ENCODE measurements around the gene CTDSP1.

CTDSP1 gene

DNA sequence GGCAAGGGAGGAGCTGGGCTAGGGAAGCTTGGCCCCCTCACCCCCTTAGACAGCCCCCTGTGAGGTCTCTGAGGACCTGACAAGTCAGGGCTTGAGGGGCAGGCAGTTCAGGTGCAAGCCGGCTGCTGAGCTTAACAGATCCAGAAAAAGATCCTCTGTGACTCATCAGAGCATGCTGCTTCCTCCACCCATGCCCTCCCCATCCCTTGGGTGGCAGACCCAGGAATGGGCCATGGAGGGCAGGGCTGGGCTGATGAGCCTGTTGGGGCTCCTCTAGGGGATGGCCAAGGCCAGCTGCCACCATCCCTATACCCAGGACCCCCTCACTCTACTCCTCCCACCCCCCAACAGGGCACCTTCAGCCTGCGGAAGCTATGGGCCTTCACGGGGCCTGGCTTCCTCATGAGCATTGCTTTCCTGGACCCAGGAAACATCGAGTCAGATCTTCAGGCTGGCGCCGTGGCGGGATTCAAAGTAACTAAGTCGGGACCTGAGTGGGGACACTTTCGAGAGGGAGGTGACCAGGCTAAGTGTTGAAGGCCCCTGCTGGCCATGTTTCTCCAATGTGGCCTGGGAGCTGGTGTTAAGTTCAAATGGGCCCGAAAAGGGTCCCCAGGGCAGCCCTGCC, 15.7 kb upstream of the CTDSP1 start:
- H3K27ac ChIP-seq = no peak overlapping the region

DNA sequence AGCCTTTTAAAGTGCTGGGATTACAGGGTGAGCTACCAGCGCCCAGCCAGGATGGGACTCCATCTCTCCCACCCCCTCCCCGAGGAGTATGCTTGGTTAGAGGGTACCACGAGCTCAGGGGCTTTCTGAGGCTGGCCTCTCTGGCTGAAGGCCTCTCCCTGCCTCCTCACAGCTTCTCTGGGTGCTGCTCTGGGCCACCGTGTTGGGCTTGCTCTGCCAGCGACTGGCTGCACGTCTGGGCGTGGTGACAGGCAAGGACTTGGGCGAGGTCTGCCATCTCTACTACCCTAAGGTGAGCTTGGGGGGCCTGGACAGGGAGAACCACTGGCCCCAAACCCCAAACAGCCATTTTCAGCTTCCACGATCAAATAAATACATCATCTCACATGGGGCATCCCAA, 14.7 kb upstream of the CTDSP1 start:
- no peak overlapping the region for H3K27ac ChIP-seq
- TF ChIP-seq, protein P1, sequence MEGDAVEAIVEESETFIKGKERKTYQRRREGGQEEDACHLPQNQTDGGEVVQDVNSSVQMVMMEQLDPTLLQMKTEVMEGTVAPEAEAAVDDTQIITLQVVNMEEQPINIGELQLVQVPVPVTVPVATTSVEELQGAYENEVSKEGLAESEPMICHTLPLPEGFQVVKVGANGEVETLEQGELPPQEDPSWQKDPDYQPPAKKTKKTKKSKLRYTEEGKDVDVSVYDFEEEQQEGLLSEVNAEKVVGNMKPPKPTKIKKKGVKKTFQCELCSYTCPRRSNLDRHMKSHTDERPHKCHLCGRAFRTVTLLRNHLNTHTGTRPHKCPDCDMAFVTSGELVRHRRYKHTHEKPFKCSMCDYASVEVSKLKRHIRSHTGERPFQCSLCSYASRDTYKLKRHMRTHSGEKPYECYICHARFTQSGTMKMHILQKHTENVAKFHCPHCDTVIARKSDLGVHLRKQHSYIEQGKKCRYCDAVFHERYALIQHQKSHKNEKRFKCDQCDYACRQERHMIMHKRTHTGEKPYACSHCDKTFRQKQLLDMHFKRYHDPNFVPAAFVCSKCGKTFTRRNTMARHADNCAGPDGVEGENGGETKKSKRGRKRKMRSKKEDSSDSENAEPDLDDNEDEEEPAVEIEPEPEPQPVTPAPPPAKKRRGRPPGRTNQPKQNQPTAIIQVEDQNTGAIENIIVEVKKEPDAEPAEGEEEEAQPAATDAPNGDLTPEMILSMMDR (IDR thresholded peaks at IDR 0.05) = no peak
- no peak for TF ChIP-seq ZFX (IDR thresholded peaks at IDR 0.05; ENCODE audit: borderline replicate concordance)

More for the DNA sequence above, 15.7 kb upstream of the CTDSP1 start:
- no peak for TF ChIP-seq ZFX (IDR thresholded peaks at IDR 0.05; ENCODE audit: borderline replicate concordance)
- TF ChIP-seq, protein P1 (IDR thresholded peaks at IDR 0.05) = no peak

DNA sequence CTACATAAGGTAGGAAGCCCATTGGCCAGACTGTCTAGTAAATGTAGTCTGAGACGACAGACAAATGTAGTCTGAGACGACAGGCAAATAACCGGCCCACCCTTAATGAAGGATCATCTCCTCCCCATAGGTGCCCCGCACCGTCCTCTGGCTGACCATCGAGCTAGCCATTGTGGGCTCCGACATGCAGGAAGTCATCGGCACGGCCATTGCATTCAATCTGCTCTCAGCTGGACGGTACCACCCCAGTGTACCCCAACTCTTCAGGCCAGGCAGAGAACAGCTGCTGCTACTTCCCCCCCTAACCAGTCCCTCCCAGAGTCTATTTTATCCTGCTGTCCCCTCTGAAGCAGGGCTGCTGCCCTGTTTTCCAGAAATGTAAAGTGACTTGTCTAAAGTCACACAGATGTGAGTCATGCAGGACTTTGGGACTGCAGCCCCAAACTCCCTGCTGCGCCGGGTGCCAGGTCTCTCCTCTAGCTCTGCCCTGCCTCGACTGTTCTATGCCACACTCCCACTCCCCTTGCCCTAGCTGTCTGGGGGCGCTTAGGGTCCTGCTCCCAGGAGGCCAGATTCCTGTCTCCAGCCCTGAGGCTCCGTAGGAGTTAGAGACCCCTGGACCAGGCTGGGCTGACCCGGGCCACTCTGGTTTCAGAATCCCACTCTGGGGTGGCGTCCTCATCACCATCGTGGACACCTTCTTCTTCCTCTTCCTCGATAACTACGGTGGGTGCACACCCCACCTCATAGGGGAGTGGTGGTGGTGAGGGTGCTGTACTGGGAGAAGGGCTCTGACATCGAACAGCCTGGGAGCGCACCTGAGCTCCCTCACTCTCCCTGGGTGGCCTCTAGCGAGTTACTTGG, 12.9 kb upstream of the CTDSP1 start:
- TF ChIP-seq, protein P1 (IDR thresholded peaks at IDR 0.05) = no peak
- no peak for TF ChIP-seq ZFX (IDR thresholded peaks at IDR 0.05; ENCODE audit: borderline replicate concordance)
- H3K27ac ChIP-seq = peak overlapping the region; percentile 74

DNA sequence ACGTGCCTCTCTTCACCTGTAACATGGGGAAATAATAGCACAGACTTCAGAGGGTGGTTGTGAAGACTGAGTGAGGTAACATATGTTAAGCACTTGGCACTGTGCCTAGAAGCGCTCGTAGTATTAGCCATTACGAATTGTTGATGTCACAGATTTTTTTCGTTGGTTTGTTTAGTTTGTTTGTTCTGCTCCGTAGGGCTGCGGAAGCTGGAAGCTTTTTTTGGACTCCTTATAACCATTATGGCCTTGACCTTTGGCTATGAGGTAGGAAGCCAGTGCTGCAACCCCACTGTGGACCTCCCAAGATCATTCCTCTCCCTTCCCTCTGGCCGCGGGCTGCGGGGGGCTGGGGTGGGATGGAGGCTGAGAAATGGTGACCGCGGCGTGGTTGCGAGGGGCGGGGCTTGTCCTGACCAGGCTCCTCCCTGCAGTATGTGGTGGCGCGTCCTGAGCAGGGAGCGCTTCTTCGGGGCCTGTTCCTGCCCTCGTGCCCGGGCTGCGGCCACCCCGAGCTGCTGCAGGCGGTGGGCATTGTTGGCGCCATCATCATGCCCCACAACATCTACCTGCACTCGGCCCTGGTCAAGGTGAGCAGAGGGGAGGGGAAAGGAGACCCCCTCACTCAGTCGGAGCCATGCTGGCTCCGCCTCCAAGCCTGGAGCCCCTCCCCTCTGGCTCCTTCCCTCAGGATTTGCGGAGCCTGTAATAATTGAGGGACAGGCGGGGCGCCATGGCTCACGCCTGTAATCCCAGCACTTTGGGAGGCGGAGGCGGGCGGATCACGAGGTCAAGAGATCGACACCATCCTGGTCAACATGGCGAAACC, 12.1 kb upstream of the CTDSP1 start:
- H3K27ac ChIP-seq = peak overlapping the region; percentile 74

DNA sequence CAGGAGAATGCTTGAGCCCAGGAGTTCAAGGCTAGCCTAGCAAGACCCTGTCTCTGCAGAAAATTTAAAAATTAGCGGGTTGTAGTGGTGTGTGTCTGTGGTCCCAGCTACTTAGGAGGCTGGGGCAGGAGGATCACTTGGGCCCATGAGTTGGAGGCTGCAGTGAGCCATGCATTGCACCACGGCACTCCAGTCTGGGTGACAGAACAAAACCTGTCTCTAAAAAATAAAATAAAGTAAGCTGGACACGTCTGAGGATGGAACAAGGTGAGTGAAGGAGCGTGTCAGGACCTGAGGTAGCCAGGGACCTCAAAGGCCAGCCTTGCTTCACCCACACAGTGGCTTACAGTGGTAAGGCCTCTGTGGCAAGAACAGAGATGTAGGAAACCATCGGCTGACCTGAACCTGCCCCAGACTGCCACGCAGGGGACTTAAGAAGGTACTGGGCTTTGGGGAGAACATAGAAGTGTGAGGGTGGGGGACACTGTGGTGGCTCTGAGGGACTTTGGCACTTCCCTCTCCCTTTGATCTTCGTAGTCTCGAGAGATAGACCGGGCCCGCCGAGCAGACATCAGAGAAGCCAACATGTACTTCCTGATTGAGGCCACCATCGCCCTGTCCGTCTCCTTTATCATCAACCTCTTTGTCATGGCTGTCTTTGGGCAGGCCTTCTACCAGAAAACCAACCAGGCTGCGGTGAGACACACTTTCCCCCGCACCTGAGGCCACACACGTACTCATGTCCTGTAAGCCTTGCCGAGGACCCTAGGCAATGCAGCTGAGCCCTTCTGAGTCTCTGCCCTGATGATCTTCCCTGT, 10.1 kb upstream of the CTDSP1 start:
- H3K27ac ChIP-seq = no peak overlapping the region
- TF ChIP-seq, protein P1 (IDR thresholded peaks at IDR 0.05) = no peak
- TF ChIP-seq ZFX (IDR thresholded peaks at IDR 0.05; ENCODE audit: borderline replicate concordance) = no peak

More for the DNA sequence above, 12.1 kb upstream of the CTDSP1 start:
- TF ChIP-seq, protein P1 (IDR thresholded peaks at IDR 0.05) = no peak
- TF ChIP-seq ZFX (IDR thresholded peaks at IDR 0.05; ENCODE audit: borderline replicate concordance) = no peak

DNA sequence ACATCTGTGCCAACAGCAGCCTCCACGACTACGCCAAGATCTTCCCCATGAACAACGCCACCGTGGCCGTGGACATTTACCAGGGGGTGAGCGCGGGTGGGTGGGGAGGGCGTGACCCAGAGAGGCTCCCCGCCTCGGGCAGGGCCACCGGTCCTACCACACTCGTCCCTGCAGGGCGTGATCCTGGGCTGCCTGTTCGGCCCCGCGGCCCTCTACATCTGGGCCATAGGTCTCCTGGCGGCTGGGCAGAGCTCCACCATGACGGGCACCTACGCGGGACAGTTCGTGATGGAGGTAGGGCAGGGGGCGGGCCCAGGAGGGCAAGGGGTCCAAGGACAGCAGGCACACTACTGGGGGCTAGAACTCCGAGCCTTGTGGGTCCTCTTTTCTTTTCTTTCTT, 8.5 kb upstream of the CTDSP1 start:
- no peak overlapping the region for H3K27ac ChIP-seq
- TF ChIP-seq, protein P1 (IDR thresholded peaks at IDR 0.05) = no peak
- no peak for TF ChIP-seq ZFX (IDR thresholded peaks at IDR 0.05; ENCODE audit: borderline replicate concordance)

All from 22Rv1 (cell line).